K562 (cell line): Measurements from ENCODE around the gene SUDS3. TPM values are rescaled to one million over a fixed set of nuclear protein-coding genes. Genes with fewer than 3 reads are reported as not detected.

ENCODE experiments used
- ETV6 ChIP-seq, 3 experiments: fragments of 150-350 bp in 1 of 3; sonication (generic) in 1 of 3; formaldehyde crosslinking in 1 of 3; IDR thresholded peaks; 2 replicates each; pipeline versions ENCODE4 v1.6.1 to v1.8.0; 2014 to 2022; ENCODE audit warnings: borderline replicate concordance in 2 of 3, low read depth in 2 of 3, antibody characterized with exemption in 1 of 3, low read length in 1 of 3, mild to moderate bottlenecking in 1 of 3, missing genetic modification reagents in 1 of 3
- HDGF ChIP-seq: fragments of 450-650 bp; IDR thresholded peaks from 2 replicates; pipeline ENCODE4 v1.6.1; 2016
- LARP7 ChIP-seq: fragments of 450-650 bp; IDR thresholded peaks from 2 replicates; pipeline ENCODE4 v1.6.1; 2016
- MAFK ChIP-seq: IDR thresholded peaks from 2 replicates; pipeline ENCODE4 v1.6.1; 2011; ENCODE audit warnings: low read length, improper control_type of control experiment
- POLR2AphosphoS2 ChIP-seq: IDR thresholded peaks from 2 replicates; pipeline ENCODE4 v1.6.1; 2012; ENCODE audit warnings: low read length, improper control_type of control experiment
- POU5F1 ChIP-seq: fragments of 150-350 bp; IDR thresholded peaks from 2 replicates; pipeline ENCODE4 v1.6.1; 2014; ENCODE audit warnings: borderline replicate concordance, low read length, low read depth, mild to moderate bottlenecking; ENCODE audit not compliant: partially characterized antibody
- PTBP1 ChIP-seq: fragments of 200-400 bp; formaldehyde crosslinking; IDR thresholded peaks from 2 replicates; pipeline ENCODE4 v1.6.1; 2017; ENCODE audit warnings: low read depth, low read length
- PYGO2 ChIP-seq: fragments of 450-650 bp; IDR thresholded peaks from 2 replicates; pipeline ENCODE4 v1.6.1; 2016; ENCODE audit warnings: mild to moderate bottlenecking, missing genetic modification characterization, moderate library complexity, missing compliant biosample characterization
- SETDB1 ChIP-seq: IDR thresholded peaks from one replicate; pipeline ENCODE4 v1.6.1; 2012; ENCODE audit warnings: low read length, control low read depth, inconsistent platforms
- ZFP1 ChIP-seq: fragments of 450-650 bp; formaldehyde crosslinking; IDR thresholded peaks from 2 replicates; pipeline ENCODE4 v1.4.0; 2020; ENCODE audit warnings: mild to moderate bottlenecking, mixed read lengths
- ZNF174 ChIP-seq: fragments of 250-450 bp; sonication (Bioruptor Pico); IDR thresholded peaks from 2 replicates; pipeline ENCODE4 v1.4.0; 2020; ENCODE audit warnings: mild to moderate bottlenecking
- polyA plus RNA-seq, 8 experiments: library from polyadenylated mRNA; depleted of rRNA in 4 of 8; stranded (reverse) in 5 of 8; unstranded in 3 of 8; fragments of >200 nt; fragmentation: Nextera tagmentation in 2 of 8; fragmentation: Illumina TruSeq in 1 of 8; extraction: Ambion mirVana in 2 of 8; extraction: Trizol in 1 of 8; gene quantifications; 2 replicates each; pipeline versions ENCODE4 v1.2.1 to v1.2.3, GENCODE V29; 2011 to 2014; ENCODE audit warnings: inconsistent platforms in 1 of 8, missing spikeins in 1 of 8
- total RNA-seq, 7 experiments: library from RNA; depleted of rRNA in 6 of 7; stranded (reverse); fragments of >200 nt in 6 of 7; fragmentation: Illumina TruSeq in 2 of 7; extraction: Trizol in 2 of 7; gene quantifications; 2 replicates each; pipeline versions ENCODE4 v1.2.1 to v1.2.3, GENCODE V29; 2011 to 2021; ENCODE audit warnings: low replicate concordance in 1 of 7
- TF ChIP-seq, protein P1 (sequence below): sonication (generic); formaldehyde crosslinking; IDR thresholded peaks from 2 replicates; pipeline ENCODE4 v1.8.0; 2023; ENCODE audit warnings: missing genetic modification reagents, mild to moderate bottlenecking, borderline replicate concordance
- TF ChIP-seq, protein P2 (sequence below): fragments of 250-450 bp; sonication (Bioruptor Pico); IDR thresholded peaks from 2 replicates; pipeline ENCODE4 v1.8.0; 2022; ENCODE audit warnings: moderate library complexity, mild to moderate bottlenecking, inconsistent platforms
- TF ChIP-seq, protein P3 (sequence below): fragments of 250-450 bp; sonication (Bioruptor Pico); IDR thresholded peaks from 2 replicates; pipeline ENCODE4 v1.6.1; 2021; ENCODE audit warnings: mild to moderate bottlenecking
- TF ChIP-seq, protein P4 (sequence below), 2 experiments: IDR thresholded peaks in 1 of 2; conservative IDR thresholded peaks in 1 of 2; 2 replicates each; pipeline ENCODE4 v1.6.1; 2016; ENCODE audit warnings: low read depth in 2 of 2, mild to moderate bottlenecking in 1 of 2, missing compliant biosample characterization in 1 of 2, missing genetic modification characterization in 1 of 2, moderate library complexity in 1 of 2

SUDS3 gene
- total and polyA plus RNA-seq, 9 of the 15 experiments (the other 6 are each of a cell fraction or from before 2014, with no cell fraction given) = 6.6 to 30.5 (median 23.3) TPM

DNA sequence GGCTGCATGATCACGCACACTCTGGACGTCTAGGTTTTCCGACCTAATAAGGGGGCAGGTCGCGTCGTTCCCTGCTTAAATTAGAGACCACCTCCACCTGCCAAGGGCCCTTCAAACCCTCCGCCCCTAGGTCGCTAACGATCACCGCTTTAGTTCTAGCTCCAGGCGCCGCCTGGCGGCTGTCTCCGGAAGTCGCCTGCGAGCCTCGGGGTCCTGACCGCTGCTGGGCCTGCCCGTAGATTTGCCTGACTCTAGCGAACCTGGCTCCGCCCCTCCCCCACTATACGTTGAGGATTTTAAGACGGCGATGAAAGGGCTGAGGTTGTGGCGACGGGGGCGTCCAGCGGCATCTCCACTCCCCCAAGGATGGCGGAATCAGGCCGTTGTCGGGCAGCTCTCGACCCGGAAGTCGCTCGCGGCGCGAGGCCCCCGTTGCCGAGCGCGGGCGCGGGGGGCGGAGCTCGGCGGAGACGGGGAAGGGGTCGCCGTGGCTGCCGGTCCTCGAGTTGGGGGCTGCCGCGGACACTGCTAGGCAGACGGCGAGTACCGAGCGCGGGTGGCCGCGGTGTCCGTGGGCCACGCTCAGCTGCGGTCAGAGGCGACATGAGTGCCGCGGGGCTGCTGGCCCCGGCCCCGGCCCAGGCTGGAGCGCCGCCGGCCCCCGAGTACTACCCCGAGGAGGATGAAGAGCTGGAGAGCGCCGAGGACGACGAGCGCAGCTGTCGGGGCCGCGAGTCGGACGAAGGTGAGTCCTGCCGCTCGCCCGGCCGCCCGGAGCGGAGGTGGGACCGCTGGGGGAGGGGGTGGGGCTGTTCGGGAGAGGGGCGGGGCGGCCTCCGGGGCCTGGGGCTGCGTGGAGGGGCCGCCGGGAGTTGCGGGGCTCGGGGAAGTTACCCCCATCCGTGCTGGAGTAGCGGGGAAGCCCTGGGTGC lies at the start of gene SUDS3 (continued):
- TF ChIP-seq, protein P1, sequence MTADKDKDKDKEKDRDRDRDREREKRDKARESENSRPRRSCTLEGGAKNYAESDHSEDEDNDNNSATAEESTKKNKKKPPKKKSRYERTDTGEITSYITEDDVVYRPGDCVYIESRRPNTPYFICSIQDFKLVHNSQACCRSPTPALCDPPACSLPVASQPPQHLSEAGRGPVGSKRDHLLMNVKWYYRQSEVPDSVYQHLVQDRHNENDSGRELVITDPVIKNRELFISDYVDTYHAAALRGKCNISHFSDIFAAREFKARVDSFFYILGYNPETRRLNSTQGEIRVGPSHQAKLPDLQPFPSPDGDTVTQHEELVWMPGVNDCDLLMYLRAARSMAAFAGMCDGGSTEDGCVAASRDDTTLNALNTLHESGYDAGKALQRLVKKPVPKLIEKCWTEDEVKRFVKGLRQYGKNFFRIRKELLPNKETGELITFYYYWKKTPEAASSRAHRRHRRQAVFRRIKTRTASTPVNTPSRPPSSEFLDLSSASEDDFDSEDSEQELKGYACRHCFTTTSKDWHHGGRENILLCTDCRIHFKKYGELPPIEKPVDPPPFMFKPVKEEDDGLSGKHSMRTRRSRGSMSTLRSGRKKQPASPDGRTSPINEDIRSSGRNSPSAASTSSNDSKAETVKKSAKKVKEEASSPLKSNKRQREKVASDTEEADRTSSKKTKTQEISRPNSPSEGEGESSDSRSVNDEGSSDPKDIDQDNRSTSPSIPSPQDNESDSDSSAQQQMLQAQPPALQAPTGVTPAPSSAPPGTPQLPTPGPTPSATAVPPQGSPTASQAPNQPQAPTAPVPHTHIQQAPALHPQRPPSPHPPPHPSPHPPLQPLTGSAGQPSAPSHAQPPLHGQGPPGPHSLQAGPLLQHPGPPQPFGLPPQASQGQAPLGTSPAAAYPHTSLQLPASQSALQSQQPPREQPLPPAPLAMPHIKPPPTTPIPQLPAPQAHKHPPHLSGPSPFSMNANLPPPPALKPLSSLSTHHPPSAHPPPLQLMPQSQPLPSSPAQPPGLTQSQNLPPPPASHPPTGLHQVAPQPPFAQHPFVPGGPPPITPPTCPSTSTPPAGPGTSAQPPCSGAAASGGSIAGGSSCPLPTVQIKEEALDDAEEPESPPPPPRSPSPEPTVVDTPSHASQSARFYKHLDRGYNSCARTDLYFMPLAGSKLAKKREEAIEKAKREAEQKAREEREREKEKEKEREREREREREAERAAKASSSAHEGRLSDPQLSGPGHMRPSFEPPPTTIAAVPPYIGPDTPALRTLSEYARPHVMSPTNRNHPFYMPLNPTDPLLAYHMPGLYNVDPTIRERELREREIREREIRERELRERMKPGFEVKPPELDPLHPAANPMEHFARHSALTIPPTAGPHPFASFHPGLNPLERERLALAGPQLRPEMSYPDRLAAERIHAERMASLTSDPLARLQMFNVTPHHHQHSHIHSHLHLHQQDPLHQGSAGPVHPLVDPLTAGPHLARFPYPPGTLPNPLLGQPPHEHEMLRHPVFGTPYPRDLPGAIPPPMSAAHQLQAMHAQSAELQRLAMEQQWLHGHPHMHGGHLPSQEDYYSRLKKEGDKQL = no peak
- TF ChIP-seq HDGF (no peak), PYGO2 (tag) (no peak), ZFP1 (CRISPR knock-in tag) (no peak), PTBP1 (no peak), MAFK (no peak), SETDB1 (no peak), POLR2AphosphoS2 (no peak), ZNF174 (CRISPR knock-in tag) (0 out of 2 replicates have a peak, but pooled peaks have one; percentile 51), ETV6 (IDR thresholded peaks at IDR 0.05; ENCODE audit: borderline replicate concordance in 1 of 2, low read depth in 2 of 2, low read length in 1 of 2) (no peak), ETV6 (CRISPR knock-in tag; IDR thresholded peaks at IDR 0.05; ENCODE audit: borderline replicate concordance) (no peak), LARP7 (no peak; the same call in 1 of the 2 replicates), POU5F1 (no peak)
- TF ChIP-seq, protein P2, sequence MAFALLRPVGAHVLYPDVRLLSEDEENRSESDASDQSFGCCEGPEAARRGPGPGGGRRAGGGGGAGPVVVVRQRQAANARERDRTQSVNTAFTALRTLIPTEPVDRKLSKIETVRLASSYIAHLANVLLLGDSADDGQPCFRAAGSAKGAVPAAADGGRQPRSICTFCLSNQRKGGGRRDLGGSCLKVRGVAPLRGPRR (CRISPR knock-in tag) = no peak
- TF ChIP-seq, protein P3, sequence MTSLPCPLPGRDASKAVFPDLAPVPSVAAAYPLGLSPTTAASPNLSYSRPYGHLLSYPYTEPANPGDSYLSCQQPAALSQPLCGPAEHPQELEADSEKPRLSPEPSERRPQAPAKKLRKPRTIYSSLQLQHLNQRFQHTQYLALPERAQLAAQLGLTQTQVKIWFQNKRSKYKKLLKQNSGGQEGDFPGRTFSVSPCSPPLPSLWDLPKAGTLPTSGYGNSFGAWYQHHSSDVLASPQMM (CRISPR knock-in tag) = no peak
- TF ChIP-seq, protein P4, sequence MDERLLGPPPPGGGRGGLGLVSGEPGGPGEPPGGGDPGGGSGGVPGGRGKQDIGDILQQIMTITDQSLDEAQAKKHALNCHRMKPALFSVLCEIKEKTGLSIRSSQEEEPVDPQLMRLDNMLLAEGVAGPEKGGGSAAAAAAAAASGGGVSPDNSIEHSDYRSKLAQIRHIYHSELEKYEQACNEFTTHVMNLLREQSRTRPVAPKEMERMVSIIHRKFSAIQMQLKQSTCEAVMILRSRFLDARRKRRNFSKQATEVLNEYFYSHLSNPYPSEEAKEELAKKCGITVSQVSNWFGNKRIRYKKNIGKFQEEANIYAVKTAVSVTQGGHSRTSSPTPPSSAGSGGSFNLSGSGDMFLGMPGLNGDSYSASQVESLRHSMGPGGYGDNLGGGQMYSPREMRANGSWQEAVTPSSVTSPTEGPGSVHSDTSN (CRISPR knock-in tag; IDR thresholded peaks at IDR 0.05; ENCODE audit: low read depth) = no peak
- TF ChIP-seq, protein P4 (tag; conservative IDR thresholded peaks at IDR 0.05; ENCODE audit: low read depth) = no peak
